ENCODE measurements around the gene P2RX7.

GRCh38 chr12:121135320-121135719 is 2.6 kb downstream of the P2RX7 start:
- TF ChIP-seq EZH2 (IDR thresholded peaks at IDR 0.05; ENCODE audit: borderline replicate concordance, low read length) (no peak), CTCF (IDR thresholded peaks at IDR 0.05; ENCODE audit: low read length) (no peak)

Data from OCI-LY1 (cell line).